H9 (cell line): Measurements from ENCODE around the gene SPTBN2. TPM values are rescaled to one million over a fixed set of nuclear protein-coding genes. Genes with fewer than 3 reads are reported as not detected.
A peak's percentile ranks its signal among the peaks of the same experiment; 100 is the strongest.

ENCODE experiments used
- DNase-seq: peaks from one replicate; pipeline ENCODE4 v3.0.0-alpha.2; 2017
- H2AFZ ChIP-seq: one replicate; pipeline ENCODE4 v1.6.1; 2013; ENCODE audit warnings: mild to moderate bottlenecking, low read length, control low read depth, moderate library complexity
- H2AK5ac ChIP-seq: 2 replicates; pipeline ENCODE4 v1.6.1; 2013; ENCODE audit warnings: low read length, control low read depth, mixed read lengths; ENCODE audit not compliant: insufficient read length
- H2BK120ac ChIP-seq: one replicate; pipeline ENCODE4 v1.6.1; 2013; ENCODE audit warnings: low read depth, mild to moderate bottlenecking, low read length, control low read depth, inconsistent platforms; ENCODE audit not compliant: poor library complexity, severe bottlenecking
- H2BK12ac ChIP-seq: 2 replicates; pipeline ENCODE4 v1.6.1; 2013; ENCODE audit warnings: low read length, control low read depth, mixed read lengths, low read depth; ENCODE audit not compliant: insufficient read length
- H2BK15ac ChIP-seq: 2 replicates; pipeline ENCODE4 v1.6.1; 2013; ENCODE audit warnings: low read depth, low read length, control low read depth
- H2BK20ac ChIP-seq: one replicate; pipeline ENCODE4 v1.6.1; 2013; ENCODE audit warnings: low read depth, mild to moderate bottlenecking, low read length, control low read depth, inconsistent platforms; ENCODE audit not compliant: poor library complexity, severe bottlenecking
- H2BK5ac ChIP-seq: 2 replicates; pipeline ENCODE4 v1.6.1; 2013; ENCODE audit warnings: low read length, control low read depth, mixed read lengths; ENCODE audit not compliant: insufficient read length
- H3K14ac ChIP-seq: 2 replicates; pipeline ENCODE4 v1.6.1; 2013; ENCODE audit warnings: low read length, control low read depth; ENCODE audit not compliant: insufficient read depth
- H3K18ac ChIP-seq: 2 replicates; pipeline ENCODE4 v1.6.1; 2013; ENCODE audit warnings: low read depth, mild to moderate bottlenecking, mixed read lengths, low read length, control low read depth; ENCODE audit not compliant: insufficient read length
- H3K23ac ChIP-seq: 2 replicates; pipeline ENCODE4 v1.6.1; 2013; ENCODE audit warnings: low read length, control low read depth, mixed read lengths, low read depth; ENCODE audit not compliant: insufficient read length
- H3K23me2 ChIP-seq: 2 replicates; pipeline ENCODE4 v1.6.1; 2013; ENCODE audit warnings: low read depth, mild to moderate bottlenecking, mixed read lengths, low read length, control low read depth; ENCODE audit not compliant: insufficient read length, poor library complexity, severe bottlenecking
- H3K27ac ChIP-seq: 2 replicates; pipeline ENCODE4 v1.5.1; 2013; ENCODE audit warnings: low read length, control low read depth, mixed read lengths, low read depth; ENCODE audit not compliant: insufficient read length
- H3K27me3 ChIP-seq: 2 replicates; pipeline ENCODE4 v1.6.1; 2013; ENCODE audit warnings: low read length, control low read depth, inconsistent platforms; ENCODE audit not compliant: insufficient read depth
- H3K4ac ChIP-seq: 2 replicates; pipeline ENCODE4 v1.6.1; 2013; ENCODE audit warnings: low read depth, mild to moderate bottlenecking, control low read depth, inconsistent platforms, low read length, moderate library complexity
- H3K4me1 ChIP-seq: 2 replicates; pipeline ENCODE4 v1.6.1; 2013; ENCODE audit warnings: low read length, control low read depth, inconsistent platforms; ENCODE audit not compliant: insufficient read depth
- H3K4me2 ChIP-seq: 2 replicates; pipeline ENCODE4 v1.6.1; 2013; ENCODE audit warnings: low read length, control low read depth, mixed read lengths; ENCODE audit not compliant: insufficient read length, insufficient read depth
- H3K56ac ChIP-seq: 2 replicates; pipeline ENCODE4 v1.6.1; 2013; ENCODE audit warnings: low read depth, mild to moderate bottlenecking, mixed read lengths, low read length, control low read depth; ENCODE audit not compliant: insufficient read length
- H3K79me1 ChIP-seq: 2 replicates; pipeline ENCODE4 v1.6.1; 2013; ENCODE audit warnings: low read depth, mild to moderate bottlenecking, moderate library complexity, low read length, control low read depth, inconsistent platforms; ENCODE audit not compliant: insufficient read depth, poor library complexity, severe bottlenecking
- H3K79me2 ChIP-seq: 2 replicates; pipeline ENCODE4 v1.6.1; 2013; ENCODE audit warnings: low read length, control low read depth, inconsistent platforms; ENCODE audit not compliant: insufficient read depth
- H3K9ac ChIP-seq: 2 replicates; pipeline ENCODE4 v1.6.1; 2013; ENCODE audit warnings: low read length, control low read depth, mixed read lengths; ENCODE audit not compliant: insufficient read length; ENCODE audit errors: extremely low read depth
- H3K9me3 ChIP-seq: one replicate; pipeline ENCODE4 v1.6.1; 2013; ENCODE audit warnings: low read depth, low read length, inconsistent platforms; ENCODE audit not compliant: control insufficient read depth
- H3T11ph ChIP-seq: one replicate; pipeline ENCODE4 v1.6.1; 2013; ENCODE audit warnings: mild to moderate bottlenecking, low read length, control low read depth, inconsistent platforms
- H4K20me1 ChIP-seq: one replicate; pipeline ENCODE4 v1.6.1; 2013; ENCODE audit not compliant: control insufficient read depth, insufficient read length, insufficient read depth
- H4K5ac ChIP-seq: 2 replicates; pipeline ENCODE4 v1.6.1; 2013; ENCODE audit warnings: low read depth, mild to moderate bottlenecking, mixed read lengths, low read length, control low read depth; ENCODE audit not compliant: insufficient read length
- H4K8ac ChIP-seq: replicated peaks from 2 replicates; pipeline ENCODE4 v1.6.1; 2013; ENCODE audit warnings: low read length, control low read depth, mixed read lengths, low read depth; ENCODE audit not compliant: insufficient read length
- H4K91ac ChIP-seq: 2 replicates; pipeline ENCODE4 v1.6.1; 2013; ENCODE audit warnings: low read depth, mild to moderate bottlenecking, moderate library complexity, mixed read lengths, low read length, control low read depth; ENCODE audit not compliant: insufficient read length
- H3K27ac Mint-ChIP-seq, 3 experiments: 2 replicates in 2 of 3; 3 replicates in 1 of 3; pipeline ENCODE4 v1.8.0; 2020 to 2021; ENCODE audit warnings: mixed read lengths in 3 of 3, mild to moderate bottlenecking in 1 of 3, moderate library complexity in 1 of 3
- H3K27me3 Mint-ChIP-seq: 2 replicates; pipeline ENCODE4 v1.8.0; 2021; ENCODE audit warnings: low read depth, mild to moderate bottlenecking, moderate library complexity, mixed read lengths
- H3K36me3 Mint-ChIP-seq, 3 experiments: 2 replicates in 2 of 3; 3 replicates in 1 of 3; pipeline ENCODE4 v1.8.0; 2020 to 2021; ENCODE audit warnings: low read depth in 3 of 3, mixed read lengths in 3 of 3; ENCODE audit not compliant: insufficient read depth in 1 of 3
- H3K4me1 Mint-ChIP-seq, 2 experiments: 2 replicates each; pipeline ENCODE4 v1.8.0; 2020; ENCODE audit warnings: mixed read lengths in 2 of 2
- H3K4me3 Mint-ChIP-seq, 2 experiments: 2 replicates in 1 of 2; 3 replicates in 1 of 2; pipeline ENCODE4 v1.8.0; 2020 to 2021; ENCODE audit warnings: mild to moderate bottlenecking in 2 of 2, mixed read lengths in 2 of 2, moderate library complexity in 1 of 2
- H3K9me3 Mint-ChIP-seq, 2 experiments: 2 replicates in 1 of 2; 3 replicates in 1 of 2; pipeline ENCODE4 v1.8.0; 2020; ENCODE audit warnings: mild to moderate bottlenecking in 2 of 2, mixed read lengths in 2 of 2, moderate library complexity in 1 of 2
- CTCF ChIP-seq: fragments of 200-600 bp; sonication (generic); conservative IDR thresholded peaks from 3 replicates; pipeline ENCODE4 v1.8.0; 2021; ENCODE audit warnings: antibody characterized with exemption, mild to moderate bottlenecking
- whole genome bisulfite sequencing: extraction: QIAGEN DNeasy Blood & Tissue Kit; methylation state at CpG from one replicate; pipeline ENCODE4 v1.1.7; 2013; ENCODE audit warnings: missing lambda C conversion rate, low lambda C conversion rate, mixed read lengths; ENCODE audit not compliant: insufficient read length; ENCODE audit errors: extremely low coverage; 5-methylcytosine and 5-hydroxymethylcytosine counted together
- total RNA-seq: library from RNA; stranded (reverse); gene quantifications from 2 replicates; pipeline ENCODE4 v1.2.1, GENCODE V29; 2021

The SPTBN2 gene
- total RNA-seq, 1 experiment from 2014 or later = 80.4 TPM

- no peak overlapping the region for H3K4ac ChIP-seq
- H2BK120ac ChIP-seq = no peak overlapping the region
- no peak overlapping the region for H3K23ac ChIP-seq
- no peak overlapping the region for H3K56ac ChIP-seq
- H3K9me3 ChIP-seq = no peaks in the 10 kb centered on the region
- peak overlapping the region in 2 of 3 experiments; percentile 99; a peak in 4 of 7 replicates for H3K27ac Mint-ChIP-seq
- no peaks in the 10 kb centered on the region for H4K20me1 ChIP-seq
- peaks cover 0 to 24% (median 20%) of the 10 kb centered on the region in 3 experiments; a peak in 5 of 7 replicates for H3K36me3 Mint-ChIP-seq
- H3K4me2 ChIP-seq = peak overlapping the region; percentile 97
- H3K27me3 ChIP-seq = no peaks in the 10 kb centered on the region
- no peaks in the 10 kb centered on the region; the same call in 1 of the 2 replicates for H3K27me3 Mint-ChIP-seq
- H3K27ac ChIP-seq = no peak overlapping the region
- no peak overlapping the region for H3K9ac ChIP-seq
- H4K91ac ChIP-seq = no peak overlapping the region
- H4K5ac ChIP-seq = no peak overlapping the region
- H3K18ac ChIP-seq = no peak overlapping the region
- H2BK20ac ChIP-seq = no peak overlapping the region
- no peak overlapping the region for H3T11ph ChIP-seq
- H3K4me1 Mint-ChIP-seq = peaks cover 25 to 31% of the 10 kb centered on the region in 2 experiments
- H3K9me3 Mint-ChIP-seq = no peaks in the 10 kb centered on the region
- no CpG with 5 or more reads among the region's 16 CpGs for WGBS
- H3K79me2 ChIP-seq = no peaks in the 10 kb centered on the region; the same call in 1 of the 2 replicates
- no peak overlapping the region for H2BK12ac ChIP-seq
- no peak for DNase-seq
- H3K79me1 ChIP-seq = peaks cover 3% of the 10 kb centered on the region
- no peak overlapping the region for H2AFZ ChIP-seq
- H4K8ac ChIP-seq = no peak overlapping the region
- TF ChIP-seq CTCF = no peak
- peaks cover 14% of the 10 kb centered on the region for H3K23me2 ChIP-seq
- no peaks in the 10 kb centered on the region; the same call in 1 of the 2 replicates for H3K4me1 ChIP-seq
- no peak overlapping the region for H2AK5ac ChIP-seq
- H2BK15ac ChIP-seq = no peak overlapping the region
- no peak overlapping the region for H3K14ac ChIP-seq
- H2BK5ac ChIP-seq = no peak overlapping the region
- H3K4me3 Mint-ChIP-seq = peak overlapping the region; percentile 81 to 90
Measured at GRCh38 chr11:66676282-66676919, 52.6 kb downstream of the SPTBN2 start.
